Measurements from ENCODE around the gene DAD1. TPM values are rescaled to one million over a fixed set of nuclear protein-coding genes. Genes with fewer than 3 reads are reported as not detected.

DAD1 gene
- total RNA-seq, 2 donors from 2014 or later: 176 to 193 TPM

- peak overlapping the region; percentile 65 for H3K27ac Mint-ChIP-seq
- H3K9me3 Mint-ChIP-seq: no peaks in the 10 kb centered on the region
- no peak overlapping the region for H3K9ac ChIP-seq (ENCODE audit: extremely low read depth, low read length, poor library complexity, severe bottlenecking)
- H3K36me3 Mint-ChIP-seq (ENCODE audit: low read depth): peaks cover 32% of the 10 kb centered on the region
- H3K4me3 ChIP-seq (ENCODE audit: low read length): no peak overlapping the region
- no peak overlapping the region for H3K4me3 Mint-ChIP-seq
- H3K27me3 ChIP-seq (ENCODE audit: control insufficient read depth, insufficient read depth, low read length, poor library complexity, severe bottlenecking): no peaks in the 10 kb centered on the region
- H3K9me3 ChIP-seq (ENCODE audit: control insufficient read depth, low read length): no peaks in the 10 kb centered on the region
- DNase-seq: no peak
- H3K27ac ChIP-seq (ENCODE audit: low read depth, low read length): no peak overlapping the region
- H3K4me1 ChIP-seq (ENCODE audit: control insufficient read depth, insufficient read depth, low read length): peaks cover 11% of the 10 kb centered on the region
- 86 to 93% methylated on average over 8 to 11 of the region's 11 CpGs for WGBS, 2 experiments (ENCODE audit: insufficient coverage in 1 of 2, insufficient read length in 1 of 2)
- TF ChIP-seq, protein P1, sequence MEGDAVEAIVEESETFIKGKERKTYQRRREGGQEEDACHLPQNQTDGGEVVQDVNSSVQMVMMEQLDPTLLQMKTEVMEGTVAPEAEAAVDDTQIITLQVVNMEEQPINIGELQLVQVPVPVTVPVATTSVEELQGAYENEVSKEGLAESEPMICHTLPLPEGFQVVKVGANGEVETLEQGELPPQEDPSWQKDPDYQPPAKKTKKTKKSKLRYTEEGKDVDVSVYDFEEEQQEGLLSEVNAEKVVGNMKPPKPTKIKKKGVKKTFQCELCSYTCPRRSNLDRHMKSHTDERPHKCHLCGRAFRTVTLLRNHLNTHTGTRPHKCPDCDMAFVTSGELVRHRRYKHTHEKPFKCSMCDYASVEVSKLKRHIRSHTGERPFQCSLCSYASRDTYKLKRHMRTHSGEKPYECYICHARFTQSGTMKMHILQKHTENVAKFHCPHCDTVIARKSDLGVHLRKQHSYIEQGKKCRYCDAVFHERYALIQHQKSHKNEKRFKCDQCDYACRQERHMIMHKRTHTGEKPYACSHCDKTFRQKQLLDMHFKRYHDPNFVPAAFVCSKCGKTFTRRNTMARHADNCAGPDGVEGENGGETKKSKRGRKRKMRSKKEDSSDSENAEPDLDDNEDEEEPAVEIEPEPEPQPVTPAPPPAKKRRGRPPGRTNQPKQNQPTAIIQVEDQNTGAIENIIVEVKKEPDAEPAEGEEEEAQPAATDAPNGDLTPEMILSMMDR (conservative IDR thresholded peaks at IDR 0.05): no peak
- peaks cover 65% of the 10 kb centered on the region for H3K4me1 Mint-ChIP-seq
- H3K27me3 Mint-ChIP-seq (ENCODE audit: insufficient read depth): no peaks in the 10 kb centered on the region
- peaks cover 45% of the 10 kb centered on the region for H3K36me3 ChIP-seq (ENCODE audit: control insufficient read depth, insufficient read depth, low read length)
Observed at GRCh38 chr14:22561661-22562579, 27.1 kb downstream of the DAD1 start.

DNA sequence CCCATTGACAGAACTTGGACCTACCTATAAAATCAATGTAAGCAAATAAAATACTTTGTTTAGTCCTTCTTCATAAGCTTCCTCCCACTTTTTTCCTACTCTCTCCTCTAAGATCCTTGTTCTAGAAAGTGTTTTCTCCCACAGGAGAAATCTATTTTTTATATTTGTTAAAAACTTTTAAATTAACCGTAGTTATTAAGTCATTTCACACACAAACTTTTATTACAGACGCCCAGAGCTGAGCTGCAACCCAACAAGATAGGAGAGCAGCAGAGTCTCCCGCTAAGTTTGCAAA is 27.7 kb downstream of the DAD1 start:
- H3K4me1 Mint-ChIP-seq: peaks cover 65% of the 10 kb centered on the region
- 87% methylated on average over 3 of the region's 3 CpGs; no CpG with 5 or more reads in 1 of the 2 experiments for WGBS, 2 experiments (ENCODE audit: insufficient coverage in 1 of 2, insufficient read length in 1 of 2)
- Histone ChIP-seq H3K4me3 (ENCODE audit: low read length) (no peak overlapping the region), H3K36me3 (ENCODE audit: control insufficient read depth, insufficient read depth, low read length) (peaks cover 39% of the 10 kb centered on the region), H3K4me1 (ENCODE audit: control insufficient read depth, insufficient read depth, low read length) (peaks cover 11% of the 10 kb centered on the region), H3K9me3 (ENCODE audit: control insufficient read depth, low read length) (no peaks in the 10 kb centered on the region), H3K27me3 (ENCODE audit: control insufficient read depth, insufficient read depth, low read length, poor library complexity, severe bottlenecking) (no peaks in the 10 kb centered on the region), H3K27ac (ENCODE audit: low read depth, low read length) (no peak overlapping the region), H3K9ac (ENCODE audit: extremely low read depth, low read length, poor library complexity, severe bottlenecking) (no peak overlapping the region)
- H3K27ac Mint-ChIP-seq: peak overlapping the region; percentile 65
- H3K4me3 Mint-ChIP-seq: peak overlapping the region; percentile 13
- no peaks in the 10 kb centered on the region for H3K9me3 Mint-ChIP-seq
- TF ChIP-seq, protein P1 (conservative IDR thresholded peaks at IDR 0.05): no peak
- peaks cover 28% of the 10 kb centered on the region for H3K36me3 Mint-ChIP-seq (ENCODE audit: low read depth)
- no peak for DNase-seq
- no peaks in the 10 kb centered on the region for H3K27me3 Mint-ChIP-seq (ENCODE audit: insufficient read depth)

DNA sequence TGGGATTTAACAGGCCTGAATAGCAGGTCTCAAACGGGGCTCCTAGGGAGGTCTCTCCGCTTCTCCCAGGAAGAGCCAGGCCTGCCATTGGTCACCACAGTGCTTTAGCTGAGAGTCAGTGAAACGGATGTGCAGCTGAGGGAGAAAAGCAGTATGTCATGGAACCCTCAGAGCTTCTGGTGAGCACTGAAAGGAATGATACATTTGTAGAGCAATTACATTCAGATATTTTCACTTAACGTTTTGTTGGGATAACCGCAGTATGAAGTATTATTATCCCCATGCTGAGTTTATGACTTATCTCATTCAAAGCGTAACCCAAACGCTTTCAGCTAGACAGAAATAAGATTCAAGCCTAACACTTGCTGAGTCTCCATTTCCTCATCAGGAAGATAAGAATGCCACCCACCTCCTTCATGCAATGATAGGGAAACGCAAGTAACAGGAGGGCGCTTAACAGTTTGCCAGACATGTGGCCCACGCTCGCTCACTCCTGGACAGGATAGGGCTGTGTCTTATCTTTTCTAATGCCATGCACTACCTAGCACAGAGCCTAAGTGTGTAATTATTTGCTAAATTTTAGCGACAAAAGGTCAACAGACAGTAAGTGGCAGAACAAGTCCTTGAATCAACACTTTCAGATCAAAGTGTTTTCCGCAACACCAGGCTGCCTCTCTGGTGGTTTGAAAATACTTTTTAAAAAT is 28.2 kb downstream of the DAD1 start:
- peak overlapping the region; percentile 13 for H3K4me3 Mint-ChIP-seq
- Histone ChIP-seq H3K4me1 (ENCODE audit: control insufficient read depth, insufficient read depth, low read length) (peaks cover 11% of the 10 kb centered on the region), H3K27me3 (ENCODE audit: control insufficient read depth, insufficient read depth, low read length, poor library complexity, severe bottlenecking) (no peaks in the 10 kb centered on the region), H3K27ac (ENCODE audit: low read depth, low read length) (no peak overlapping the region), H3K4me3 (ENCODE audit: low read length) (no peak overlapping the region), H3K36me3 (ENCODE audit: control insufficient read depth, insufficient read depth, low read length) (peaks cover 34% of the 10 kb centered on the region), H3K9ac (ENCODE audit: extremely low read depth, low read length, poor library complexity, severe bottlenecking) (no peak overlapping the region), H3K9me3 (ENCODE audit: control insufficient read depth, low read length) (no peaks in the 10 kb centered on the region)
- peak overlapping the region; percentile 65 for H3K27ac Mint-ChIP-seq
- peaks cover 63% of the 10 kb centered on the region for H3K4me1 Mint-ChIP-seq
- H3K36me3 Mint-ChIP-seq (ENCODE audit: low read depth): peaks cover 23% of the 10 kb centered on the region
- H3K27me3 Mint-ChIP-seq (ENCODE audit: insufficient read depth): no peaks in the 10 kb centered on the region
- WGBS, 2 experiments (ENCODE audit: insufficient coverage in 1 of 2, insufficient read length in 1 of 2): 71 to 76% methylated on average over 13 of the region's 13 CpGs
- no peaks in the 10 kb centered on the region for H3K9me3 Mint-ChIP-seq
- DNase-seq: no peak
- TF ChIP-seq, protein P1 (conservative IDR thresholded peaks at IDR 0.05): no peak

Measured in endodermal cell (in vitro differentiated cells).